WTC11 (cell line): ENCODE measurements around the gene TPX2. TPM values are rescaled to one million over a fixed set of nuclear protein-coding genes. Genes with fewer than 3 reads are reported as not detected.

Experiments used
- ATAC-seq: fragments of 200-7000 bp; cut with Tn5 transposase; 2 replicates; pipeline ENCODE4 v1.10.0; 2021; ENCODE audit warnings: mild to moderate bottlenecking, moderate library complexity
- Bru-seq: library from RNA; stranded (reverse); fragments of 400-500 nt; gene quantifications from one replicate; lab custom pipeline; 2021; lab: Mats Ljungman, UMichigan
- CTCF ChIA-PET: fragments of 300-600 bp; sonication (Branson Sonifier 250); formaldehyde crosslinking; loops from one replicate; lab custom pipeline; 2021; ENCODE audit warnings: antibody characterized with exemption; lab: Charles Lee
- POLR2A ChIA-PET: fragments of 350-600 bp; sonication (Branson Sonifier 250); formaldehyde crosslinking; loops from one replicate; lab custom pipeline; 2021; ENCODE audit warnings: antibody characterized with exemption; lab: Charles Lee
- DNase-seq: peaks from one replicate; pipeline ENCODE4 v3.0.0; 2021; ENCODE audit warnings: low spot score
- H3K27ac Mint-ChIP-seq: 2 replicates; pipeline ENCODE4 v1.8.0; 2021; ENCODE audit warnings: mixed read lengths
- H3K27me3 Mint-ChIP-seq: 2 replicates; pipeline ENCODE4 v1.8.0; 2021; ENCODE audit warnings: low read depth, mild to moderate bottlenecking, moderate library complexity, mixed read lengths
- H3K36me3 Mint-ChIP-seq: 2 replicates; pipeline ENCODE4 v1.8.0; 2021; ENCODE audit warnings: mixed read lengths
- H3K4me1 Mint-ChIP-seq: 2 replicates; pipeline ENCODE4 v1.8.0; 2022; ENCODE audit warnings: mixed read lengths
- H3K4me3 Mint-ChIP-seq: 2 replicates; pipeline ENCODE4 v1.8.0; 2021; ENCODE audit warnings: mild to moderate bottlenecking, moderate library complexity, mixed read lengths
- H3K9me3 Mint-ChIP-seq: 2 replicates; pipeline ENCODE4 v1.8.0; 2021; ENCODE audit warnings: mixed read lengths
- CDX4 ChIP-seq: fragments of 250-450 bp; sonication (Bioruptor Pico); IDR thresholded peaks from 2 replicates; pipeline ENCODE4 v1.9.0; 2021; ENCODE audit warnings: moderate library complexity, mild to moderate bottlenecking, inconsistent platforms, borderline replicate concordance
- ERG ChIP-seq: fragments of 250-450 bp; sonication (Bioruptor Pico); IDR thresholded peaks from 2 replicates; pipeline ENCODE4 v1.8.0; 2021; ENCODE audit warnings: mild to moderate bottlenecking
- NFYB ChIP-seq: sonication (generic); formaldehyde crosslinking; conservative IDR thresholded peaks from 2 replicates; pipeline ENCODE4 v1.8.0; 2022; ENCODE audit warnings: low read depth, missing genetic modification reagents
- OVOL2 ChIP-seq: fragments of 250-450 bp; sonication (Bioruptor Pico); IDR thresholded peaks from 2 replicates; pipeline ENCODE4 v1.9.0; 2021; ENCODE audit warnings: mild to moderate bottlenecking, borderline replicate concordance
- PRRX2 ChIP-seq: fragments of 250-450 bp; sonication (Bioruptor Pico); IDR thresholded peaks from 2 replicates; pipeline ENCODE4 v1.8.0; 2021; ENCODE audit warnings: mild to moderate bottlenecking
- SP1 ChIP-seq: sonication (generic); formaldehyde crosslinking; conservative IDR thresholded peaks from 2 replicates; pipeline ENCODE4 v1.8.1; 2022; ENCODE audit warnings: missing genetic modification reagents
- ZNF121 ChIP-seq: sonication (generic); formaldehyde crosslinking; IDR thresholded peaks from 2 replicates; pipeline ENCODE4 v1.8.0; 2023; ENCODE audit warnings: missing genetic modification reagents
- ZNF138 ChIP-seq: sonication (generic); formaldehyde crosslinking; conservative IDR thresholded peaks from 2 replicates; pipeline ENCODE4 v1.8.1; 2022; ENCODE audit warnings: mild to moderate bottlenecking, moderate library complexity, missing genetic modification reagents
- ZNF219 ChIP-seq: sonication (generic); formaldehyde crosslinking; IDR thresholded peaks from 2 replicates; pipeline ENCODE4 v1.8.0; 2023; ENCODE audit warnings: missing genetic modification reagents, mild to moderate bottlenecking, borderline replicate concordance
- ZNF263 ChIP-seq: sonication (generic); formaldehyde crosslinking; IDR thresholded peaks from 2 replicates; pipeline ENCODE4 v1.8.1; 2022; ENCODE audit warnings: low read depth, mild to moderate bottlenecking, moderate library complexity, missing genetic modification reagents
- ZNF317 ChIP-seq: sonication (generic); formaldehyde crosslinking; IDR thresholded peaks from 2 replicates; pipeline ENCODE4 v1.8.1; 2023; ENCODE audit warnings: low read depth, mild to moderate bottlenecking, moderate library complexity, missing genetic modification reagents, borderline replicate concordance
- ZNF416 ChIP-seq: fragments of 250-450 bp; sonication (Bioruptor Pico); IDR thresholded peaks from 2 replicates; pipeline ENCODE4 v1.9.0; 2021; ENCODE audit warnings: mild to moderate bottlenecking, inconsistent platforms
- ZNF671 ChIP-seq: fragments of 250-450 bp; sonication (Bioruptor Pico); IDR thresholded peaks from 2 replicates; pipeline ENCODE4 v1.8.0; 2021; ENCODE audit warnings: mild to moderate bottlenecking
- long read RNA-seq, 3 experiments: library from RNA in 1 of 3; library from capped mRNA in 1 of 3; library from polyadenylated mRNA in 1 of 3; unstranded in 2 of 3; stranded (forward) in 1 of 3; transcript quantifications; one replicate each; pipeline ENCODE4 v2.0.0, GENCODE V29; 2021
- total RNA-seq: library from RNA; stranded (reverse); gene quantifications from 3 replicates; pipeline ENCODE4 v1.2.3, GENCODE V29; 2021
- TF ChIP-seq, protein P1 (sequence below): fragments of 250-450 bp; sonication (Bioruptor Pico); IDR thresholded peaks from 2 replicates; pipeline ENCODE4 v1.9.0; 2021; ENCODE audit warnings: mild to moderate bottlenecking
- TF ChIP-seq, protein P2 (sequence below): sonication (generic); formaldehyde crosslinking; IDR thresholded peaks from 2 replicates; pipeline ENCODE4 v1.8.1; 2022; ENCODE audit warnings: mild to moderate bottlenecking, moderate library complexity, missing genetic modification reagents
- TF ChIP-seq, protein P3 (sequence below): sonication (generic); formaldehyde crosslinking; IDR thresholded peaks from 2 replicates; pipeline ENCODE4 v1.8.1; 2023; ENCODE audit warnings: mild to moderate bottlenecking, missing genetic modification reagents, borderline replicate concordance
- TF ChIP-seq, protein P4 (sequence below): sonication (generic); formaldehyde crosslinking; IDR thresholded peaks from 2 replicates; pipeline ENCODE4 v1.8.0; 2023; ENCODE audit warnings: mild to moderate bottlenecking, missing genetic modification reagents

The TPX2 gene
- total RNA-seq: 113 to 123 TPM (median 115 TPM) in 3 replicates
- Bru-seq, nascent RNA: percentile 82 among the genes with signal in this experiment
- long read RNA-seq, experiment 1, transcript TPX2-201 (18 exons, 3,497 nt): major isoform, 588 of 850 reads
- long read RNA-seq, experiment 1, partial matches to known transcripts: 67 of 850 reads
- long read RNA-seq, experiment 1, other reads (novel, unspliced or antisense): 194 of 850 reads
- long read RNA-seq, experiment 2, transcript TPX2-201 (18 exons, 3,497 nt): major isoform, 49 of 174 reads
- long read RNA-seq, experiment 2, partial matches to known transcripts: 74 of 174 reads
- long read RNA-seq, experiment 2, other reads (novel, unspliced or antisense): 51 of 174 reads
- long read RNA-seq, experiment 3, transcript TPX2-201 (18 exons, 3,497 nt): major isoform, 23 of 37 reads
- long read RNA-seq, experiment 3, partial matches to known transcripts: 6 of 37 reads
- long read RNA-seq, experiment 3, other reads (novel, unspliced or antisense): 8 of 37 reads

GRCh38 chr20:31738729-31739549, at the start of gene TPX2:
Gene TPX2, plus strand, starts transcription at chr20:31739290. Its CDS starts 18,187 bp downstream, at chr20:31757477.
- Mint-ChIP-seq H3K4me3 (no peak within 1 kb of the TSS), H3K27ac (no peak within 1 kb of the TSS), H3K27me3 (peaks cover 4% of the 10 kb centered on the region), H3K9me3 (no peaks in the 10 kb centered on the region), H3K36me3 (peaks cover 9% of the 10 kb centered on the region; the same call in 1 of the 2 replicates), H3K4me1 (no peaks in the 10 kb centered on the region)
- ChIA-PET CTCF (interaction anchor here (0.8 to 3.1 kb wide), 9 partner anchors 15 to 182 kb away, joined by 3 to 43 read pairs (median 8); partner anchors contain the start of gene BCL2L1), POLR2A (interaction anchor here (0.6 to 1.3 kb wide), 4 partner anchors 9 to 72 kb away, joined by 3 to 5 read pairs (median 4); partner anchors contain the start of gene BCL2L1)
- ATAC-seq (peak; percentile 99), DNase-seq (peak; percentile 94)
- TF ChIP-seq ZNF138 (CRISPR knock-in tag) (no peak), ZNF317 (CRISPR knock-in tag) (no peak), ZNF671 (CRISPR knock-in tag) (no peak), PRRX2 (CRISPR knock-in tag) (no peak), SP1 (CRISPR knock-in tag) (peak; percentile 41; the same call in 1 of the 2 replicates), NFYB (CRISPR knock-in tag) (peak; percentile 88), ZNF121 (CRISPR knock-in tag) (no peak), CDX4 (CRISPR knock-in tag) (no peak), ZNF219 (CRISPR knock-in tag) (no peak), ZNF416 (CRISPR knock-in tag) (no peak), ERG (CRISPR knock-in tag) (no peak), OVOL2 (CRISPR knock-in tag) (no peak), ZNF263 (CRISPR knock-in tag) (no peak)
- TF ChIP-seq, protein P1, sequence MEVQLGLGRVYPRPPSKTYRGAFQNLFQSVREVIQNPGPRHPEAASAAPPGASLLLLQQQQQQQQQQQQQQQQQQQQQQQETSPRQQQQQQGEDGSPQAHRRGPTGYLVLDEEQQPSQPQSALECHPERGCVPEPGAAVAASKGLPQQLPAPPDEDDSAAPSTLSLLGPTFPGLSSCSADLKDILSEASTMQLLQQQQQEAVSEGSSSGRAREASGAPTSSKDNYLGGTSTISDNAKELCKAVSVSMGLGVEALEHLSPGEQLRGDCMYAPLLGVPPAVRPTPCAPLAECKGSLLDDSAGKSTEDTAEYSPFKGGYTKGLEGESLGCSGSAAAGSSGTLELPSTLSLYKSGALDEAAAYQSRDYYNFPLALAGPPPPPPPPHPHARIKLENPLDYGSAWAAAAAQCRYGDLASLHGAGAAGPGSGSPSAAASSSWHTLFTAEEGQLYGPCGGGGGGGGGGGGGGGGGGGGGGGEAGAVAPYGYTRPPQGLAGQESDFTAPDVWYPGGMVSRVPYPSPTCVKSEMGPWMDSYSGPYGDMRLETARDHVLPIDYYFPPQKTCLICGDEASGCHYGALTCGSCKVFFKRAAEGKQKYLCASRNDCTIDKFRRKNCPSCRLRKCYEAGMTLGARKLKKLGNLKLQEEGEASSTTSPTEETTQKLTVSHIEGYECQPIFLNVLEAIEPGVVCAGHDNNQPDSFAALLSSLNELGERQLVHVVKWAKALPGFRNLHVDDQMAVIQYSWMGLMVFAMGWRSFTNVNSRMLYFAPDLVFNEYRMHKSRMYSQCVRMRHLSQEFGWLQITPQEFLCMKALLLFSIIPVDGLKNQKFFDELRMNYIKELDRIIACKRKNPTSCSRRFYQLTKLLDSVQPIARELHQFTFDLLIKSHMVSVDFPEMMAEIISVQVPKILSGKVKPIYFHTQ (CRISPR knock-in tag): no peak
- TF ChIP-seq, protein P2, sequence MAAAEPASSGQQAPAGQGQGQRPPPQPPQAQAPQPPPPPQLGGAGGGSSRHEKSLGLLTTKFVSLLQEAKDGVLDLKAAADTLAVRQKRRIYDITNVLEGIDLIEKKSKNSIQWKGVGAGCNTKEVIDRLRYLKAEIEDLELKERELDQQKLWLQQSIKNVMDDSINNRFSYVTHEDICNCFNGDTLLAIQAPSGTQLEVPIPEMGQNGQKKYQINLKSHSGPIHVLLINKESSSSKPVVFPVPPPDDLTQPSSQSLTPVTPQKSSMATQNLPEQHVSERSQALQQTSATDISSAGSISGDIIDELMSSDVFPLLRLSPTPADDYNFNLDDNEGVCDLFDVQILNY: no peak
- TF ChIP-seq, protein P3, sequence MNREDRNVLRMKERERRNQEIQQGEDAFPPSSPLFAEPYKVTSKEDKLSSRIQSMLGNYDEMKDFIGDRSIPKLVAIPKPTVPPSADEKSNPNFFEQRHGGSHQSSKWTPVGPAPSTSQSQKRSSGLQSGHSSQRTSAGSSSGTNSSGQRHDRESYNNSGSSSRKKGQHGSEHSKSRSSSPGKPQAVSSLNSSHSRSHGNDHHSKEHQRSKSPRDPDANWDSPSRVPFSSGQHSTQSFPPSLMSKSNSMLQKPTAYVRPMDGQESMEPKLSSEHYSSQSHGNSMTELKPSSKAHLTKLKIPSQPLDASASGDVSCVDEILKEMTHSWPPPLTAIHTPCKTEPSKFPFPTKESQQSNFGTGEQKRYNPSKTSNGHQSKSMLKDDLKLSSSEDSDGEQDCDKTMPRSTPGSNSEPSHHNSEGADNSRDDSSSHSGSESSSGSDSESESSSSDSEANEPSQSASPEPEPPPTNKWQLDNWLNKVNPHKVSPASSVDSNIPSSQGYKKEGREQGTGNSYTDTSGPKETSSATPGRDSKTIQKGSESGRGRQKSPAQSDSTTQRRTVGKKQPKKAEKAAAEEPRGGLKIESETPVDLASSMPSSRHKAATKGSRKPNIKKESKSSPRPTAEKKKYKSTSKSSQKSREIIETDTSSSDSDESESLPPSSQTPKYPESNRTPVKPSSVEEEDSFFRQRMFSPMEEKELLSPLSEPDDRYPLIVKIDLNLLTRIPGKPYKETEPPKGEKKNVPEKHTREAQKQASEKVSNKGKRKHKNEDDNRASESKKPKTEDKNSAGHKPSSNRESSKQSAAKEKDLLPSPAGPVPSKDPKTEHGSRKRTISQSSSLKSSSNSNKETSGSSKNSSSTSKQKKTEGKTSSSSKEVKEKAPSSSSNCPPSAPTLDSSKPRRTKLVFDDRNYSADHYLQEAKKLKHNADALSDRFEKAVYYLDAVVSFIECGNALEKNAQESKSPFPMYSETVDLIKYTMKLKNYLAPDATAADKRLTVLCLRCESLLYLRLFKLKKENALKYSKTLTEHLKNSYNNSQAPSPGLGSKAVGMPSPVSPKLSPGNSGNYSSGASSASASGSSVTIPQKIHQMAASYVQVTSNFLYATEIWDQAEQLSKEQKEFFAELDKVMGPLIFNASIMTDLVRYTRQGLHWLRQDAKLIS: no peak
- TF ChIP-seq, protein P4, sequence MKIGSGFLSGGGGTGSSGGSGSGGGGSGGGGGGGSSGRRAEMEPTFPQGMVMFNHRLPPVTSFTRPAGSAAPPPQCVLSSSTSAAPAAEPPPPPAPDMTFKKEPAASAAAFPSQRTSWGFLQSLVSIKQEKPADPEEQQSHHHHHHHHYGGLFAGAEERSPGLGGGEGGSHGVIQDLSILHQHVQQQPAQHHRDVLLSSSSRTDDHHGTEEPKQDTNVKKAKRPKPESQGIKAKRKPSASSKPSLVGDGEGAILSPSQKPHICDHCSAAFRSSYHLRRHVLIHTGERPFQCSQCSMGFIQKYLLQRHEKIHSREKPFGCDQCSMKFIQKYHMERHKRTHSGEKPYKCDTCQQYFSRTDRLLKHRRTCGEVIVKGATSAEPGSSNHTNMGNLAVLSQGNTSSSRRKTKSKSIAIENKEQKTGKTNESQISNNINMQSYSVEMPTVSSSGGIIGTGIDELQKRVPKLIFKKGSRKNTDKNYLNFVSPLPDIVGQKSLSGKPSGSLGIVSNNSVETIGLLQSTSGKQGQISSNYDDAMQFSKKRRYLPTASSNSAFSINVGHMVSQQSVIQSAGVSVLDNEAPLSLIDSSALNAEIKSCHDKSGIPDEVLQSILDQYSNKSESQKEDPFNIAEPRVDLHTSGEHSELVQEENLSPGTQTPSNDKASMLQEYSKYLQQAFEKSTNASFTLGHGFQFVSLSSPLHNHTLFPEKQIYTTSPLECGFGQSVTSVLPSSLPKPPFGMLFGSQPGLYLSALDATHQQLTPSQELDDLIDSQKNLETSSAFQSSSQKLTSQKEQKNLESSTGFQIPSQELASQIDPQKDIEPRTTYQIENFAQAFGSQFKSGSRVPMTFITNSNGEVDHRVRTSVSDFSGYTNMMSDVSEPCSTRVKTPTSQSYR: peak; percentile 52; the same call in 1 of the 2 replicates
